Measurements from ENCODE around the gene SDR39U1. TPM values are rescaled to one million over a fixed set of nuclear protein-coding genes. Genes with fewer than 3 reads are reported as not detected.

The SDR39U1 gene
- total RNA-seq, 1 experiment from 2014 or later: 56.7 TPM

GRCh38 chr14:24417832-24418491 lies 24.6 kb downstream of the SDR39U1 start:
- ChIA-PET POLR2A (no interaction called here), CTCF (interaction anchor here (1.1 to 5.4 kb wide), 7 partner anchors 9 to 85 kb away, joined by 3 to 37 read pairs (median 4); partner anchors contain the start of genes ADCY4, CBLN3 and KHNYN)
- Mint-ChIP-seq H3K9me3 (no peaks in the 10 kb centered on the region), H3K4me1 (no peaks in the 10 kb centered on the region), H3K4me3 (no peak overlapping the region), H3K36me3 (peaks cover 9% of the 10 kb centered on the region; the same call in 1 of the 2 replicates), H3K27me3 (ENCODE audit: low read depth) (peaks cover 30% of the 10 kb centered on the region), H3K27ac (no peak overlapping the region)
- TF ChIP-seq MXD4 (CRISPR knock-in tag; IDR thresholded peaks at IDR 0.05; ENCODE audit: borderline replicate concordance) (no peak), ZNF512 (CRISPR knock-in tag; IDR thresholded peaks at IDR 0.05; ENCODE audit: borderline replicate concordance) (no peak), FOXP1 (CRISPR knock-in tag; IDR thresholded peaks at IDR 0.05; ENCODE audit: borderline replicate concordance) (no peak), ATF3 (CRISPR knock-in tag; conservative IDR thresholded peaks at IDR 0.05) (no peak), RELA (CRISPR knock-in tag; IDR thresholded peaks at IDR 0.05; ENCODE audit: borderline replicate concordance) (no peak), JAZF1 (CRISPR knock-in tag; IDR thresholded peaks at IDR 0.05) (no peak), ZNF121 (CRISPR knock-in tag; IDR thresholded peaks at IDR 0.05) (no peak), FOXP4 (CRISPR knock-in tag; IDR thresholded peaks at IDR 0.05) (no peak), ETV6 (CRISPR knock-in tag; IDR thresholded peaks at IDR 0.05) (no peak), HMGA2 (CRISPR knock-in tag; IDR thresholded peaks at IDR 0.05) (no peak), EMX1 (CRISPR knock-in tag; IDR thresholded peaks at IDR 0.05) (no peak), PRDM15 (CRISPR knock-in tag; IDR thresholded peaks at IDR 0.05) (no peak), SMAD3 (CRISPR knock-in tag; IDR thresholded peaks at IDR 0.05; ENCODE audit: borderline replicate concordance) (no peak)
- TF ChIP-seq, protein P1, sequence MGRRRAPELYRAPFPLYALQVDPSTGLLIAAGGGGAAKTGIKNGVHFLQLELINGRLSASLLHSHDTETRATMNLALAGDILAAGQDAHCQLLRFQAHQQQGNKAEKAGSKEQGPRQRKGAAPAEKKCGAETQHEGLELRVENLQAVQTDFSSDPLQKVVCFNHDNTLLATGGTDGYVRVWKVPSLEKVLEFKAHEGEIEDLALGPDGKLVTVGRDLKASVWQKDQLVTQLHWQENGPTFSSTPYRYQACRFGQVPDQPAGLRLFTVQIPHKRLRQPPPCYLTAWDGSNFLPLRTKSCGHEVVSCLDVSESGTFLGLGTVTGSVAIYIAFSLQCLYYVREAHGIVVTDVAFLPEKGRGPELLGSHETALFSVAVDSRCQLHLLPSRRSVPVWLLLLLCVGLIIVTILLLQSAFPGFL (CRISPR knock-in tag; IDR thresholded peaks at IDR 0.05; ENCODE audit: borderline replicate concordance): no peak
- TF ChIP-seq, protein P2, sequence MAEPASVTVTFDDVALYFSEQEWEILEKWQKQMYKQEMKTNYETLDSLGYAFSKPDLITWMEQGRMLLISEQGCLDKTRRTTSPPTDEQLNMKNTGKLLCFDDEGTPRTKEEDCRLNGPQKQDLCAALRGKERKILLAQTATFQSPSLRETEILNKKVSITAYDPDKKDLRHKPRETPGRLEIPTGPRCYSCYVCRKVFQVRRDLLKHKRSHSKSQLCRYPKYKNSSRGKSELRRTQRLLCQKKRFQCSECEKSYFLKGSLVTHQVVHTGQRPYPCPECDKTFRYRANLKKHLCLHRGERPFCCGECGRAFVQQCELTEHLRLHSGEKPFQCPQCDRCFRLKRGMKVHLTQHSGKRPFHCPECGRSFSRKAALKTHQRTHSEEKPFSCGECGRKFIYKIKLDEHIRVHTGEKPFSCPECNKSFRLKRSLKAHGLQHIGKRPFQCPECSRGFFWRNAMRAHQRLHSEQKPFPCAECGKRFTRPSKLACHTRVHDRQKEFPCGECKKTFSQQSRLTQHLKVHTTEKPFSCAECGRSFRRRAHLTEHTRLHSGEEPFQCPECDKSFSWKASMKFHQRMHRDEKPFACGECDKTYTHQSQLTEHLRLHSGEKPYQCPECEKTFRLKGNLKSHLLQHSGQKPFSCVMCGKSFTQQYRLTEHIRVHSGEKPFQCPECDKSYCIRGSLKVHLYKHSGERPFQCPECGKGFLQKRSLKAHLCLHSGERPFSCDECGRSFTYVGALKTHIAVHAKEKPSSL (CRISPR knock-in tag; conservative IDR thresholded peaks at IDR 0.05): no peak
- TF ChIP-seq, protein P3, sequence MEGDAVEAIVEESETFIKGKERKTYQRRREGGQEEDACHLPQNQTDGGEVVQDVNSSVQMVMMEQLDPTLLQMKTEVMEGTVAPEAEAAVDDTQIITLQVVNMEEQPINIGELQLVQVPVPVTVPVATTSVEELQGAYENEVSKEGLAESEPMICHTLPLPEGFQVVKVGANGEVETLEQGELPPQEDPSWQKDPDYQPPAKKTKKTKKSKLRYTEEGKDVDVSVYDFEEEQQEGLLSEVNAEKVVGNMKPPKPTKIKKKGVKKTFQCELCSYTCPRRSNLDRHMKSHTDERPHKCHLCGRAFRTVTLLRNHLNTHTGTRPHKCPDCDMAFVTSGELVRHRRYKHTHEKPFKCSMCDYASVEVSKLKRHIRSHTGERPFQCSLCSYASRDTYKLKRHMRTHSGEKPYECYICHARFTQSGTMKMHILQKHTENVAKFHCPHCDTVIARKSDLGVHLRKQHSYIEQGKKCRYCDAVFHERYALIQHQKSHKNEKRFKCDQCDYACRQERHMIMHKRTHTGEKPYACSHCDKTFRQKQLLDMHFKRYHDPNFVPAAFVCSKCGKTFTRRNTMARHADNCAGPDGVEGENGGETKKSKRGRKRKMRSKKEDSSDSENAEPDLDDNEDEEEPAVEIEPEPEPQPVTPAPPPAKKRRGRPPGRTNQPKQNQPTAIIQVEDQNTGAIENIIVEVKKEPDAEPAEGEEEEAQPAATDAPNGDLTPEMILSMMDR (IDR thresholded peaks at IDR 0.05): no peak
- DNase-seq (ENCODE audit: low spot score) (no peak), ATAC-seq (no peak)

Measured in WTC11 (cell line).